NCI-H345 (cell line): ENCODE data around the gene POGLUT2.

ENCODE experiments used
- DNase-seq: peaks from one replicate; lab custom pipeline; 2025; lab: John Stamatoyannopoulos, UW

Gene POGLUT2

DNA sequence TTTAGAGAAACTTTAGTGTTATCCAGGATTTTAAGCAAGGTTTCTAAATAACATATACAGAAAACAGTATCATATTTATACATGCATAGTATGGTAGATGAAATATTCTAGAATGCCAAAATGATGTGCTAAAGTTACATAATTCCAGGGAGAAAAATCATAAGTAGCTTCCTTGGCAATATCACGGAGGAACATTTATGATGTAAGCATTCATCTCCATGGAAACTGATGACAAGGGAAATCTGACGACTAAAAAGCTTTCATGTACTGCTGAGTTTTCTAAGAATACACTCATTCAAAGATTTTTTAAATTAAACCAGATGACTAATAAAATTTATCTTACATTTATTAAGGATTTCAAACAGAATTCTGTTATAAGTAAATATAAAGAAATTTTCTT is 29.9 kb downstream of the POGLUT2 start:
- DNase-seq = no peak

DNA sequence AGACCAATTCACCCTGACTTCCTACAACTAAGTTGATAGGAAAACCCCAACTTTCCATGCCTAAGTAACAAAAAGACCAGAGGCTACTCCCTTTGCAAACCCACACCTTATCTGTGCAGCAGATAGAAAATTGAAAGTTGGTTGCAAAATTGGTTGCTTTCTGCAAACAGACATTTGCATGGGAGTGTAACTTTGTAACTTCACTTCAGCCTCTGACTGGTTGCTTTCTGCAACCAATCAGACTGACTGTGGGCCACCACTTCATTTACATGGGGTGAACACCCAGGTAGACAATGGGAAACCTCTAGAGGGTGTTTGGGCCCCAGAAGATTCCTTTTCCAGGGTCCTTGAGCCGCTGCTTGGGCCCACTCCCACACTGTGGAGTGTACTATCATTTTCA is 35.0 kb downstream of the POGLUT2 start:
- no peak for DNase-seq

DNA sequence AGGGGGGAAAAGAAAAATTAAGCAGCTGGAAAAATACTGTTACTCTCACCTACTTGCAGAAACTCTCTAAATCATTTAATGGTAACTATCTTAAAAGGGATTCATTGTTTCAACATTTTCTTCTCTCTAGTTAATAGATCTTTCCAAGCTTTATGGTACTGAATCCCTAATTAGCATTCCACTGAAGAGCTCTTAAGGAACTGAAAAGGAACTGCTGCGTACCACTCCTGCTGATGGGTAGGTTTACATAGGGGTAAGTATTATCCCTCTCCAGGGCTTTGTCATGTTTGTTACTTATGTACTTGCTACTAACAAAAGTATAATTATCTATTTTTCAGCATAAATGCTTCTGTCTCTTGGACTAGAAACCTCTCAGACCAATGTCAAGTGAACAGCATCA is 37.7 kb downstream of the POGLUT2 start:
- no peak for DNase-seq

DNA sequence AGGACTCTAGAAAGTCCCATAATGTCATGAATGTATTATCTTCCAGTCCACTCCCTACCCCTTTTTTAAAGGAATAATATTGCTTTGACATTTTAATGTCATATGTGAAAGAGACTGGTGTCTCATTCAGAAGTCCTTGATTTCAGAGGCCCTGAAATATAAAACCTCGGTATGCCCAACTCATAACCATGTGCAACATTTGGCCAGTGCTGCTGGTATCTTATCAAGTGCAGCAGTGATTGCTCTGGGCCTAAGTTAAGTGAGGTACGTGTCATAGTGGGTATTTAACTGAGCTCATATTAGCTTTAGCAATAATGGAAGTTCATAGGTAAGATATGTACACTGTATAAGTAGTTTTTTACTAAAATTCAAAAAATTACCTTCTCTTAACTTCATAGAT is 39.9 kb downstream of the POGLUT2 start:
- no peak for DNase-seq

DNA sequence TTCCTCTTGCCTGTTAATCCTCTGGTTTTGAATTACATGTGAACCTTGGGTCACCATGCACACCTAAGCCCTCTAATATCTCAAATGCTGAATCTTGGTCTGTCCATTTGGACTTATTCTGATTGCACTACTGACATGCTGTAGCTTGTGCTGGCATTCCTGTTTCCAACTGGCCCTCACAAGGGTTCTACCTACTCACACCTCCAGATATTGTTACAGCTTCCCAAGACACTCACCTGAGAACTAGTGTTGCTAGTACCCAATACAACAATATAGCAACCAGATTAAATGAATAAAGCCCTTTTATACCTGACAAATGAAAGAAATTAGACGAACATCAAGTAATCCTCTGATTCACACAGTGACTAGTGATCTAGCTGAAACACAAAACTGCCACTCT is 41.8 kb downstream of the POGLUT2 start:
- no peak for DNase-seq

DNA sequence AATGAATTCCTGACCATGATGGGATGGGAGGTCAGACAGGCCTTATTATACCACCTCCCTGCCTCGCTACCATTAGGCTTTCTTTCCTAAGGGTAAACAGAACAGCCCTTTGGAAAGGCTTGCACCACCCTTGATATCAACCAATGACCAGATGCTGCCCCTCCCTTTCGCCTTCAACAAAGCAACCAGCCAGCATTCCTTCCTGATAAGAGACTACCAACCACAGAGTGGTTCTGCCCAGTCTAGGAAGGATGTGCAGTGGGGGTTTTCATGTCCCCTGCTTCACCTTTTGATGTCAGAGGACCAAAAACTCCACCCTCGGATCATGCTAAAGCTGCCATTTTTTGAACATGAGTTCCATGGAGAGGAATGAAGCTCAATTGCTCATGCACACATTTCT is 46.9 kb downstream of the POGLUT2 start:
- DNase-seq = no peak

DNA sequence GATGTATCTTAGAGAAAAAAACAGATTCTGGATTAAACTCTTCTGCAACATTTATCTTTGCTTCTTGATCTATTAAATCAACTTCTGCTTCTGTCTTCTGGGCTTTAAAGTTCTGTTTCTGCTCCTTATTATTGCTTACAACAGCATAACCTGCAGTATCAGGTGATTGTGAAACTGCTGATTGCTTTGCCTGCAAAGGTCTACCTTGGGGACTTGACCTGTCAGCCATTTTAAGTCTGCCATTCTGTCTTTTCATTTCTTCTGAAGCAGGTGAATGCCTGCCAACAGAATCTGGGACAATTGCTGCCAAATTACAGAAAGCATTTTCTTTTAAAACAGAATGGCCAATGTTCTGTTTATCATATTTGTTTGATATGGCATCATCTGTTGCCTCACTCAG is 56.3 kb downstream of the POGLUT2 start:
- DNase-seq = no peak

DNA sequence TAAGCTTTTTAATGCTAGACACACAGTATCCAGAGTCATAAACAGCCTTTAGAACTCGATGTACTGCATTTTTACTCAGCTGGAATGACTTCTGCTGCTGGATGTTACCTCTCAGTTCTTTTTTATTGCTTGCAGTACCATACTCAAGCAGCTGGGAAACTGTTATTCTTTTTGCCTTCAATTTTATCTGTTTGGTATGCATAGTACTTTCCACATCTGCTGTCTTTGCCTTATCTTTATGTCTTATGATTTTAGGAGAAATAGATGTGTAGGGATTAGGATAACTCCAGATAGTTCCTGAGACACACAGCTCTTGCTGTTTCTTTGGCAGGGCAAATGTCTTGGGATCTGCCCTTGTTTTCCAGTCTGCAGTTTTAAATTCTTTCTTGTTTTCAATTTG is 56.7 kb downstream of the POGLUT2 start:
- no peak for DNase-seq
